SK-N-MC (cell line): ENCODE data around the gene PPP2R3B.

ENCODE experiments used
- EZH2 ChIP-seq: fragments of 200-600 bp; sonication (generic); IDR thresholded peaks from one replicate; pipeline ENCODE4 v1.6.1; 2017; ENCODE audit warnings: antibody characterized with exemption
- POLR2AphosphoS5 ChIP-seq: IDR thresholded peaks from 2 replicates; pipeline ENCODE4 v1.6.1; 2012; ENCODE audit warnings: mild to moderate bottlenecking, low read depth, low read length, borderline replicate concordance

DNA sequence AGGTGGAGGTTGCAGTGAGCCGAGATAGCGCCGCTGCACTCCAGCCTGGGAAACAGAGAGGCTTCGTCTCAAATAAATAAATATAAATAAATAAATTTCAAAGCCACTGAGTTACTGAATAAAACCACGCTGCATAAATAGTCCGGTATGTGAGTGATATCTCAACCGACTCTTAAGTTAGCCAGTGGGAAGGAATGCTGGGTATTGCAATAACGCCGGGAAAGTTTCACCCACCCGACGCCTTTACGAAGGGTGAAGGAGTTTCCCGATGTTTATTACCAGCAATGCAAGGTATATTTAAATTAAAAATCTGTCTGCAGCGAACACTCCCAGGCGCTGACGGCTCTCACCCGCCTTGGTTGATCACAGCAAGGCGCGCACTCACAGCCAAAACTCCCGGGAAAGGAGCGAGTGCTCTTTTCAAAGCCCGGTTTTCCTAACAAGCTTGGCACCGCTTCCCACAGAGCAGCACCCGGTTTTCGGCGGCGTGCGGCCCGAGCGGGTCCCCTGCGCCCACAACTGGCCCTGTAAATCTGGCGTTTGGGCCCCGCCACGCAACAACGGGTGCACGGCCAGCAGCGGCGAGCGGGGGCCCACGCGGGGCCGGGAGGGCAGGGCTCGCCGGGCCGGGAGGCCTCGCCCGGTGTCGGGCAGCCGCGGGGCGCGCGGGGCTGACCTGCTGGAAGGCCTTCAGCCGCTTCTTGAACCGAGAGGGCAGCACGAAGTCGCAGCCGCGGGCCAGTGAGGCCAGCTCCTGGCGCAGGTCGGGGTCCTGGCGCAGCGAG is 13.7 kb downstream of the PPP2R3B start:
- TF ChIP-seq EZH2 (no peak), POLR2AphosphoS5 (no peak)
